Stimulated activated effector memory CD8-positive, alpha-beta T cell treated with anti-CD3 and anti-CD28 coated beads, Interleukin-12 subunit alpha, Interleukin-12 subunit beta, amount 100 ng/mL, for 72 hours (primary cell): ENCODE data around the gene CCL4.
A peak's percentile ranks its signal among the peaks of the same experiment; 100 is the strongest.
"Not testable (repeated sequence)": the region's sequence is repeated elsewhere in the genome, so short reads cannot be mapped to it uniquely, and the experiment has no call there.

Source experiments
- ATAC-seq: fragments of 150-1000 bp; cut with Tn5 transposase; 2 replicates; pipeline ENCODE4 v1.10.0; 2021
- DNase-seq, 2 donors: peaks; one replicate each; pipeline ENCODE4 v3.0.0; 2021 to 2022; ENCODE audit warnings: low spot score in 2 of 2
- H3K27ac Mint-ChIP-seq: one replicate; pipeline ENCODE4 v1.8.0; 2022; ENCODE audit warnings: mild to moderate bottlenecking, mixed read lengths
- H3K36me3 Mint-ChIP-seq: one replicate; pipeline ENCODE4 v1.8.0; 2022; ENCODE audit warnings: mild to moderate bottlenecking, mixed read lengths
- H3K4me1 Mint-ChIP-seq: one replicate; pipeline ENCODE4 v1.8.0; 2022; ENCODE audit warnings: mixed read lengths
- H3K4me3 Mint-ChIP-seq: one replicate; pipeline ENCODE4 v1.8.0; 2022; ENCODE audit warnings: mild to moderate bottlenecking, mixed read lengths
- H3K9me3 Mint-ChIP-seq: one replicate; pipeline ENCODE4 v1.8.0; 2022; ENCODE audit warnings: mixed read lengths

The CCL4 gene

DNA sequence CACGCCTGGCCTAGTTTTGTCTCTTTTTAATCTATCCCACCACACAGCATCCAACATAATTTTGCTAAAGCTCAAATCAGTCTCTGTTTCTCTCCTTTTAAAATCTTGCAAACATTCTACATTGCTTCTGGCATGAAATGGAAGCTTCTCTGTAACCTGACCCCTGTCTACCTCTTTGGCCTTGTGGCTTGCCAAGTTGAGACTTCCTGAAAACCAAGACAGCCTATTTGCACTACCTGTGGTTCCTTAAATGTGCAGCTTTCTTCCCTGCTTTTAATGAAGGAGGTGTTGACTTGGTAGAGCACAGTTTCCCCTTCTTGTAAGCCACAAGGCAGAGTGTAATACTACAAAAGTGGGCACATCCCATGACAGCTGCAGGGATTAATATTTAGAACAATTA, 7.6 kb upstream of the CCL4 start:
- H3K27ac Mint-ChIP-seq, result peak overlapping the region; percentile 96
- DNase-seq, result no peak
- H3K4me1 Mint-ChIP-seq, result peaks cover 90% of the 10 kb centered on the region
- ATAC-seq, result no peak
- peaks cover 49% of the 10 kb centered on the region for H3K36me3 Mint-ChIP-seq
- H3K4me3 Mint-ChIP-seq, result peak overlapping the region; percentile 70
- H3K9me3 Mint-ChIP-seq, result no peaks in the 10 kb centered on the region

DNA sequence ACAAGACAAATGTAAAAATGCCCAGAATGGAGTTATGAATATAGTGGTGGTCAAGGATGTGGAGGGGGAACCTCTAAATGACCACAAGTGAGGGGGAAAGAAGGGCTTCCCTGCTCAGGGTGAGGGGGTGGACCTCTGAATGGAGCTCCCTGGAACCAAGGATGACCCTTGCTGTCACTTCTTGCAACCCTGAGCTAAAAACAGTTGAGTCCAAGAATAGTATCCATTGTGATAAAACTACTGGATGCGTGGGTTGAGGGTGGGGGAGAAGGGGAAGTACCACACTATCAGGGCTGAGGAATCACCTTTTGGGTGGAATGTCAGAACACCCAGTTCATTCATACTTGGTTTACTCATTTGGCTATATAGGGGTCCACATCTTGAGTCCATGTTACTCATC, 4.6 kb upstream of the CCL4 start:
- not testable (repeated sequence) for ATAC-seq, DNase-seq, H3K9me3 Mint-ChIP-seq
- Mint-ChIP-seq H3K4me3 (peak overlapping the region; percentile 50), H3K27ac (peak overlapping the region; percentile 93), H3K36me3 (peaks cover 37% of the 10 kb centered on the region), H3K4me1 (peaks cover 79% of the 10 kb centered on the region)

DNA sequence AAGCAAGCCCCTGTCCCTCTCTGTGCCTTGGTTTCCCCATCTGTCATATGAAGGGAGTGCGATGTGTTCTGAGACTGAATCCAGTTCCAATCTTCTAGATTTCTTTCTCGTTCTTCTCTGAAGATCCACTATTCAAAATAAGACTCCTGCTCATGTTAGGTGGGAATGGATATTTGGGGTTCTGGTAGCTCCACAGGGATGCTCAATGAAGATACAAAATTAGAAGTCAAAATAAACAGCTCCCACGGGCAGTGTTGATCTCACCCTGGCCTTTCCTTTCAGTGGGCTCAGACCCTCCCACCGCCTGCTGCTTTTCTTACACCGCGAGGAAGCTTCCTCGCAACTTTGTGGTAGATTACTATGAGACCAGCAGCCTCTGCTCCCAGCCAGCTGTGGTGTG, 619 bp downstream of the CCL4 start:
- Mint-ChIP-seq H3K4me3 (peak overlapping the region; percentile 86), H3K36me3 (peaks cover 38% of the 10 kb centered on the region), H3K27ac (peak overlapping the region; percentile 97), H3K4me1 (peaks cover 81% of the 10 kb centered on the region)
- not testable (repeated sequence) for DNase-seq, H3K9me3 Mint-ChIP-seq
- peak; percentile 45 for ATAC-seq

DNA sequence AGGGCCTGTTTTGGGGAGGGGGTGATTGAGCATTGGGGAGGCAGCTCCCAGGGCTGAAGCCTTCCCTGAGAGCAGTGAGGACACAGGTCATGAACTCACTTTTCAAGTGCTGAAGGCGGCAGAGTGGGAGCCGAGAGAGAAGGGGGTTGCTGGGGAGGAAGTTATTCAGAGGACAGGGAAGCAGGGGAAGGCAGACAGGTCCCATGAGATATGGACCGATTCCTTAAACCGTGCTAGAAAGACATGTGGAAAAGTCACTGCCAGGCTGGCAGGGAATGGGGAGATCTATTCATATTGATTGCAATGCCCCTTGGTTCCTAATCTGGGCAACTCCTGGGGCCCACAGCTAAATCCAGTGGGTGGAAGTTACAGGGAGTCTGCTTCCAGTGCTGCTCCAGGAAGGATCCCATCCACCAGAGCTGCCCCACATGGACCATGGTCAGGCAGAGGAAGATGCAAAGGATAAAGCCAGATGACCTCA, 1.1 kb downstream of the CCL4 start:
- DNase-seq (peak in 1 of 2 donors; percentile 72), ATAC-seq (no peak)
- Mint-ChIP-seq H3K9me3 (no peaks in the 10 kb centered on the region), H3K4me3 (peak overlapping the region; percentile 86), H3K4me1 (peaks cover 76% of the 10 kb centered on the region), H3K36me3 (peaks cover 38% of the 10 kb centered on the region), H3K27ac (peak overlapping the region; percentile 97)

DNA sequence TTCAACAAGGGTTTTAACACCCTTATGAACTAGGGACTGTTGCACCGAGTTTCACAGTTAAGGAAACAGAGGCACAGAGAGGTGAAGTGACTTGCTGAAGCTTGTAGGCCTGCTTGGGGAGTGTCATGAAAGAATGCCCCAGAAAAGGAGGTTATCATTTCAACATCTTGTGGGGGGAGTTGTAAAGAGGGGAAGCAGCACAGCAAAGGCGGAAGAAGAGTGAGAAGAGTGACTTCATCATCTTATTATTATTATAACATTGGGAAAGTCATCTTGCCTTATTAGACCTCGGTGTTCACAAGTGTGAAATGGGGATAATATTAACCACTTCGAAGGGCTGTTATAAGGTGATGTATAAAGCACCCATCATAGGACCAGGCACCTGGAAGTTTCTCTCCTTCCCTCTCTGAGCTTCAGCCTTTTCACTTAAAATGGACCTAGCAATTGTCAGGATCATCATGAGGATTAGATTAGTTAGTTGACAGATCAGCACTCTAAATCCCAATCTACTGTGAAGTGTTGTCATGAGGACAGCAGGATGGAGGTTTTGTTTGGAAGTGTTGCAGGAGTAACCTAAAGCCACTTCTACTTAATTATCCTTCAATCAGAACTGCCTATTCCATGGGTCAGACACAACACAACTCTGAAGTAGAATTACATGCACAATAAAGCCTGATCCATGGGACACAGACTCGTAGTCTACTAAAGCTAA, 2.3 kb downstream of the CCL4 start:
- peak in 1 of 2 donors; percentile 64 for DNase-seq
- ATAC-seq, result peak; percentile 15
- Mint-ChIP-seq H3K9me3 (no peaks in the 10 kb centered on the region), H3K4me3 (peak overlapping the region; percentile 86), H3K27ac (peak overlapping the region; percentile 97), H3K36me3 (peaks cover 38% of the 10 kb centered on the region), H3K4me1 (peaks cover 65% of the 10 kb centered on the region)

DNA sequence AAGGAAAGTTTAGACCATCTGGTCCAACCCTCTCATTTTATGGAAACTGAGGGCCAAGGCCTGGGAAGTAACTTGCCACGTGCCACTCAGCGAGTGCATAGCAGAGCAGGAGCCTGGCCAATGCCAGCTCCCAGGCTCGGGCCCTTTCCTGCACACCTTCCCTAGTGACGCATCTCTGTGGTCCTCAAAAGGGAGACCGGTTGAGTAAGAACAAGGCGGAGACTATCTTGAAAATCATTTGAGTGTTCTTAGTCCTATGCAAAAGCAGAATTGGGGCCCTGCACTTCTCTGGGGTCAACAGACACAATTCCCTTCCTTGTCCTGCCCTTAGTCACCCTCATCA, 2.8 kb downstream of the CCL4 start:
- Mint-ChIP-seq H3K4me1 (peaks cover 65% of the 10 kb centered on the region), H3K4me3 (peak overlapping the region; percentile 86), H3K27ac (peak overlapping the region; percentile 97)

DNA sequence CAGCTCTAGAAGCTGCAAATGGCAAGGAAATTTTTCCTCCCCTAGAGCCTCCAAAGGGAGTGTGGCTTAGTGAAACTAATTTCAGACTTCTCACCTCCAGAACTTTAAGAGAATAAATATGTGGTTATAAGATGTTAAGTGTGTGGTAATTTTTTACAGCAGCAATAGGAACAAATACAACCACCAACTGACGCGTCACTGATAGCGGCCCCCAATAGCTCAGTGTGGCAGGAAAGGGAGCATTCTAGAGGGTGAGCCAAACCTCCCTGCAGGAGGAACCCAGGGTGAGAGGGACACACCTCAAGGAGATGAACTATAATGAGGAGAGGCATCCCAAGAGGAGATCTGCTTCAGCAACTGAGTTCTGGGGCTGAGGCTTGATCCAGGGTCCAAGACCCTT, 4.0 kb downstream of the CCL4 start:
- Mint-ChIP-seq H3K4me3 (peak overlapping the region; percentile 86), H3K9me3 (peaks cover 6% of the 10 kb centered on the region), H3K36me3 (peaks cover 38% of the 10 kb centered on the region), H3K27ac (peak overlapping the region; percentile 97), H3K4me1 (peaks cover 61% of the 10 kb centered on the region)
- peak; percentile 20 for ATAC-seq
- no peak for DNase-seq

More for the DNA sequence above, 2.8 kb downstream of the CCL4 start:
- no peaks in the 10 kb centered on the region for H3K9me3 Mint-ChIP-seq
- peak in 1 of 2 donors; percentile 60 for DNase-seq
- peaks cover 38% of the 10 kb centered on the region for H3K36me3 Mint-ChIP-seq
- ATAC-seq, result no peak

DNA sequence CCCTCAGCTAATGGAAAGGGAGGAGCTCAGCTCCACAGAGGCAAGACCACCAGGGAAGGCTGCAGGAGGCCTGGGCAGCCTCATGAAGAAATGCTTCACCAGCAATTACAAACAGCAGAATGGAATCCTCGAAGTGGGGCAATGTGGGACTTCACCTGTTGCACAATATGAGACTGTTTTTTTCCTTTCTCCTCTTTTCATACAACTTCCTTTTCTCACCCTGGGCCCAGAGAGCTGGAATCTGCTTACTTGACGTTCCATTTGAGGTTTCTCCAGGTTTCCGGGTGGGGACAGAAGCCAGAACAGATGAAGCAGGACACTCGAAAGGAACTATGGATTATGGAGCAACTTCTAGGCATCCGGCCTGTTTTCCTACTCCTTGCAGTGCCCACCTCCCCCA, 4.6 kb downstream of the CCL4 start:
- not testable (repeated sequence) for DNase-seq, ATAC-seq, H3K9me3 Mint-ChIP-seq
- Mint-ChIP-seq H3K4me1 (peaks cover 55% of the 10 kb centered on the region), H3K36me3 (peaks cover 34% of the 10 kb centered on the region), H3K4me3 (peak overlapping the region; percentile 86), H3K27ac (peak overlapping the region; percentile 97)

DNA sequence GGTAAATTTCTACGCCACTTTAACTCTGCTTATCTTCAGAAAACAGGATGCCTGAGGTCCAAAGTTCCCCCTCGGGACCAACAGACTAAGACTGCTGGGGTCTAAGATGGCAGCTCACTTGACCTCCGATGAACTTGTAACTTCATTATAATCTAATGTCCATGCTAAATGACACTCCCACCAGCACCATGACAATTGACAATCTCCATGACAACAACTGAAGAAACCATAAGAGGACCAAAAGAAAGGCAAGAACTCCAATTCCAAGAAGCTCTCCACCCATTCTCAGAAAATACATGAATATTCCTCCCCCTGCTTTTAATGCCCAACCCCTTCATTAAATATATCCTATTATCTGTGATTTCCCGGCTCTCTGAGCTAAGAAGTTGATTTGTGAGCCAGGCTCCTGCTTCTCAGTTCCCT, 7.5 kb downstream of the CCL4 start:
- Mint-ChIP-seq H3K9me3 (peaks cover 12% of the 10 kb centered on the region), H3K36me3 (peaks cover 6% of the 10 kb centered on the region), H3K4me1 (peaks cover 46% of the 10 kb centered on the region), H3K27ac (peak overlapping the region; percentile 46), H3K4me3 (no peak overlapping the region)
- ATAC-seq, result no peak
- DNase-seq, result no peak

DNA sequence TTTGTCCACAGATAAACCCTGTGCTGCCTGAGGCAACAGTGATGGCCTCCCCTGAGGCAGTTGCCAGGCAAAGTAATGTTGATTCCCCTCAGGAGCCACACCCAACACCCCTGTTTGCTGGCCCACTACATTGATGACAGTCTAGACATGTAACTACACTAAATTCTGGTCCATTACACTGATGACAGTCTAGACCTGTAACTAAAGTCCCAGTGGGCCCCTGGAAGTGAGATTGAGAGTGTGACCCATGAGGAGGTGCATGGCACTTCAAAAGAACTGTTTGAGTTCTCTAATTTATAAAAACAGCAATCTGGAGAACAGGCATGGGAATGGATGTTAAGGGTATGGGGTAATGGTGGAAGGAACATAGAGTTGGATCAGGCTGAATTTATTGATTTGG, 8.9 kb downstream of the CCL4 start:
- DNase-seq, result no peak
- no peak for ATAC-seq
- Mint-ChIP-seq H3K36me3 (peaks cover 10% of the 10 kb centered on the region), H3K4me3 (no peak overlapping the region), H3K27ac (no peak overlapping the region), H3K9me3 (peaks cover 12% of the 10 kb centered on the region), H3K4me1 (peaks cover 45% of the 10 kb centered on the region)

DNA sequence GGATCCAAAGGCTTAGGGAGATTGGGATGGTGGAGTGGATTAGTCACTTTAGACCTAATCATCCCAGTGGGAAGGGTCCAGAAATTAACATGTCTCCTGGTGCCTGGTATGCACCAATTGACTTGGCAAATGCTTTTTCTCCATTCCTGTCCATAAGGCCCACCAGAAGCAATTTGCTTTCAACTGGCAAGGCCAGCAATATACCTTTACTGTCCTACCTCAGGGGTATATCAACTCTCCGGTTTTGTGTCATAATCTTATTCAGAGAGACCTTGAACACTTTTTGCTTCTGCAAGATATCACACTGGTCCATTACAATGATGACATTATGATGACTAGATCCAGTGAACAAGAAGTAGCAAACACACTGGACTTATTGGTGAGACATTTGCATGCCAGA, 9.5 kb downstream of the CCL4 start:
- H3K27ac Mint-ChIP-seq, DNase-seq, H3K4me3 Mint-ChIP-seq, ATAC-seq: not testable (repeated sequence)
- Mint-ChIP-seq H3K9me3 (peaks cover 12% of the 10 kb centered on the region), H3K4me1 (peaks cover 45% of the 10 kb centered on the region), H3K36me3 (peaks cover 16% of the 10 kb centered on the region)

DNA sequence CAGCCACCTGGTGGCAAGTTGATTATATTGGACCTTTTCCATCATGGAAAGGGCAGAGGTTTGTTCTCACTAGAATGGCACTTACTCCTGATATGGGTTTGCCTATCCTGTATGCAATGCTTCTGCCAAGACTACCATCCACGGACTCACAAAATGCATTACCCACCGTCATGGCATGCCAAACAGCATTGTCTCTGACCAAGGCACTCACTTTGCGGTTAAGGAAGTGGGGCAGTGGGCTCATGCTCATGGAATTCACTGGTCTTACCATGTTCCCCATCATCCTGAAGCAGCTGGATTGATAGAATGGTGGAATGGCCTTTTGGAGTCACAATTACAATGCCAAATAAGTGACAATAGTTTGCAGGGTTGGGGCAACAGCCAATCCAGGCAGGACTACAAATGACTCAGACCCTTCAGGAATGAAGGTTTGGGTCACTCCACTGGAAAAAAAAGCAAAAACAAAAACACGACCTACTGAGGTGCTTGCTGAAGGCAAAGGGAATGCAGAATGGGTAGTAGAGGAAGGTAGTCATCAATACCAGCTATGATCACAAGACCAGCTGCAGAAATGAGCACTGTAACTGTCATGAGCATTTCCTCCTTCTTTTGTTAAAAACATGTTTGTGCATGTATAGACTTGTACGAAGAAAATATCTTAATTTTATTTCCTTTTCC, 11.5 kb downstream of the CCL4 start:
- Mint-ChIP-seq H3K4me1 (peaks cover 57% of the 10 kb centered on the region), H3K4me3 (peak overlapping the region; percentile 78), H3K36me3 (peaks cover 35% of the 10 kb centered on the region), H3K9me3 (peaks cover 12% of the 10 kb centered on the region), H3K27ac (peak overlapping the region; percentile 97)
- ATAC-seq, DNase-seq: not testable (repeated sequence)

DNA sequence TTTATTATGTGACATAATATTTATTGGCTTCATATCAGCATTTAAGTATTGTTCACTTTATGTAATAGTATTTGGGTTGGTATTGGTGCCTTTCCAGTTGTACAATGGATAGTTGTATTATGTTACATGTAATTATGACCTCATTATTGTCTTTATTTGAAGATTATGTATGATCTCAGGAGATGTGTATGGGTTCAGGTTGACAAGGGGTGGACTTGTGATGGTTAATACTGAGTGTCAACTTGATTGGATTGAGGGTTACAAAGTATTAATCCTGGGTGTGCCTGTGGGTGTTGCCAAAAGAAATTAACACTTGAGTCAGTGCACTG, 12.0 kb downstream of the CCL4 start:
- Mint-ChIP-seq H3K4me1 (peaks cover 62% of the 10 kb centered on the region), H3K4me3 (peak overlapping the region; percentile 78), H3K9me3 (peaks cover 12% of the 10 kb centered on the region), H3K36me3 (peaks cover 40% of the 10 kb centered on the region), H3K27ac (peak overlapping the region; percentile 97)
- DNase-seq, ATAC-seq: not testable (repeated sequence)

DNA sequence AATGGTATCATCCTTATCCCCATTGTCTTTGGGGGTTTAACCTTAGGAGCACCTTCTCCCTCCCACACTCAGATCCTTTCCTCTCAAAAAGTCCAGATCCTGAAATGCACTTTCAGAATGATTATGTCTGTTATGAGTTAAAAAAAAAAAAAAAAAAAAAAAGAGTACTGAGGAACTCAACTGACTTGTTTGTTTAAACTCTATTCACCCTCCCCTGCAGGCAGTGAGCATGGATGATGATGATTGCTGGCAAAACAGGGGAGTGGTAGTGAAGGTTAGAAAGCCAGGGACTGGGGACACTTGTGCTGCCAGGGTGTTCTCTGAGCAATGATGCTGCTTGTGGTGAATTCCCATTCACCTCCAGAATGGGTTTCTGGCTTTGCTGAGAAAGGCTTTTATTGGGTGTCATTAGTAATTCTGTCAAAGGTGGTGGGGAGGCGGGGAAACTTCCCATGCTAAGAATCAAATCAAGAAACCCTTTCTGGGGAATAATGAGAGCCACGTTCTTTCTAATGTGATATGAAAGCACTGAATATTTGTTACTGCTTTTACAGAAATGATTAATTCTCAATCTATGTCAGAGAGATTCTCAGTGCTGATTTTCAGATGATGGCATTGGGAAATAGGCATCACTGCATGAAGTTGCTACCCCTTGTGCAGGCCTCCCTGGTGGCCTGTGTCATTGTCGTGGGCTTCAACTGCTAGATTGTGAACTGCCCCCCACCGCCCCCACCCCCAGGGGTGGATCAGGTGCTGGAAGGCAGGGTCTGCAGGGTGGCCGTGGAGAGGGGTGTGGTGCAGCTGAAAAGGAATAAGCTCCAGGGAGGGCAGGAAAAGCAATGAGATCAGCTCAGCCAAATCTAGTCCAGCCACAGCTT, 14.1 kb downstream of the CCL4 start:
- Mint-ChIP-seq H3K4me1 (peaks cover 82% of the 10 kb centered on the region), H3K36me3 (peaks cover 62% of the 10 kb centered on the region), H3K27ac (peak overlapping the region; percentile 97), H3K9me3 (peaks cover 5% of the 10 kb centered on the region), H3K4me3 (peak overlapping the region; percentile 78)
- DNase-seq, result peak in 1 of 2 donors; percentile 77
- ATAC-seq, result peak; percentile 92
